ENCODE results near the gene PDE4B.

GRCh38 chr1:66351913-66352312 lies 559.2 kb downstream of the PDE4B start:
- no peak for TF ChIP-seq POLR2A (IDR thresholded peaks at IDR 0.05)
- TF ChIP-seq CTCF (IDR thresholded peaks at IDR 0.05), result no peak
